NCI-H2171 treated with DMSO at 0.1 percent for 48 hours (cell line): ENCODE measurements around the gene TUFM.
A peak's percentile ranks its signal among the peaks of the same experiment; 100 is the strongest.
"Not testable (repeated sequence)": the region's sequence is repeated elsewhere in the genome, so short reads cannot be mapped to it uniquely, and the experiment has no call there.

Experiments
- DNase-seq: peaks from one replicate; lab custom pipeline; 2025; lab: John Stamatoyannopoulos, UW

Gene TUFM

DNA sequence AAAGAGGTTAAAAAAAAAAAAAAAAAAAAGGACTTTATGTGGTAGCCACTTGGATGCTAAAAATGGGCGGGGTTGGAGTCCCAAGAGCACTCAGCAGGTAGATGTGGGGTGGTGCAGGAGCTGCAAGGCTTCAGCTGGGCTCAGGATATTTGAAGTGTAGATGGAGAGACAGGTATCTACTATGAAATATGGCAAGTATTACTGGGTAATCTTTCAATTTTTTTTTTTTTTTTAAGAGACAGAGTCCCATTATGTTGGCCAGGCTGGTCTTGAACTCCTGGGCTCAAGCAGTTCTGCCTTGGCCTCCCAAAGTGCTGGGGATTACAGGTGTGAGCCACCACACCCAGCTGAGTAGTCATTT is 7.6 kb downstream of the TUFM start:
- DNase-seq = no peak

DNA sequence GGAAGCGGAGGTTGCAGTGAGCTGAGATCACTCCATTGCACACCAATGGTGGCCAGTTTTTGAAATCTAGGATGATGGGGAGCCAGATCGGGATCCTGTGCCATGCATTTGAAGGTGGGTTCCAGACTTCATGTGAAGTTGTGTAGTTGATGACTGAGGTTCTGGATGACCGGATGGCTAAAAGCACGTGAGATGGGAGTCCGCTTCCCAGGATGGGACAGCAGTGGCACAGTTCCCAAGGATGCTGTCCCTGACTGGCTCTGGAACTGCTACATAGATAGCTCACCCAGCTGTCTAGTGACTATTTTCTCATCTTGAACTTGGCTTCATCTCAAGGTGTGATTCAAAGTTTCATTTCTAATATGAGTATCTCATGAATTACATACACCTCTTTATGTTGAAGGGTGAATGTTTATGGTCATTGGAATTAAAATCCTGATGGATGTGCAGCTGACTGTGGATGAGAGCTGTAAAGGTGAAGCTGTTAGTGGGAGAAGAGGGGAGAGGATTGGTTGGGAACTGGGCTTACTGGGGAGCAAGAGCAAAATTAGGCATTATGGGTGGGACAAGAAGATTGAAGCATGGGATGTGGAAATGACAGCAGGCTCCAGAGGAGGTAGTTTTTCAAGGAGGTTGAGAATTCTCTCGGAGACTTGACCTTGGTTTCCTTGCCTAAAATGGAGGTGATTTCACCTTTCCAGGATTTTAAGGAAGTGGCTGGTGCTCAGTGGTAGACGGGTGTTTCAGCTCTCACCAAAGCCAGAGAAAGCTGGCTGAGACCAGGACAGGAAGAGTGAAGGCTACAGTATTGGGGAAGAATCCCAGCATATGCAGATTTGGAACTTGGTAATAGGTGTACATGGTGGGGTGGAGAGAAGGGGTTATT is 8.2 kb downstream of the TUFM start:
- DNase-seq = no peak

DNA sequence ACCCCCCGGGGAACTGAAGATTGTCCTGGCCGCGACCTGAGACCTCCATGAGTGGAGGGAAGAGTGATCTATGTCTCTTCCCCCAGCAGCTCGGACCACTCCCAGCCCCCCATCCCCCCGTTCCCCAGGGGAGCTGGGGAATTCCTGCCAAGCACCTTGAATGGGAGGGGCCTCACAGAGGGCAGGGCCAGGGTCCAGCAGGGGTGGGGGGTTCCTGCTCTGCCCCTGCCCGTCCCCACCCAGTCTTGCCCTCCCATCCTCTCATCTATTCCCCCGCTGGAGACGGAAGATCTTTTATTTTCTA is 9.4 kb downstream of the TUFM start:
- DNase-seq = no peak

DNA sequence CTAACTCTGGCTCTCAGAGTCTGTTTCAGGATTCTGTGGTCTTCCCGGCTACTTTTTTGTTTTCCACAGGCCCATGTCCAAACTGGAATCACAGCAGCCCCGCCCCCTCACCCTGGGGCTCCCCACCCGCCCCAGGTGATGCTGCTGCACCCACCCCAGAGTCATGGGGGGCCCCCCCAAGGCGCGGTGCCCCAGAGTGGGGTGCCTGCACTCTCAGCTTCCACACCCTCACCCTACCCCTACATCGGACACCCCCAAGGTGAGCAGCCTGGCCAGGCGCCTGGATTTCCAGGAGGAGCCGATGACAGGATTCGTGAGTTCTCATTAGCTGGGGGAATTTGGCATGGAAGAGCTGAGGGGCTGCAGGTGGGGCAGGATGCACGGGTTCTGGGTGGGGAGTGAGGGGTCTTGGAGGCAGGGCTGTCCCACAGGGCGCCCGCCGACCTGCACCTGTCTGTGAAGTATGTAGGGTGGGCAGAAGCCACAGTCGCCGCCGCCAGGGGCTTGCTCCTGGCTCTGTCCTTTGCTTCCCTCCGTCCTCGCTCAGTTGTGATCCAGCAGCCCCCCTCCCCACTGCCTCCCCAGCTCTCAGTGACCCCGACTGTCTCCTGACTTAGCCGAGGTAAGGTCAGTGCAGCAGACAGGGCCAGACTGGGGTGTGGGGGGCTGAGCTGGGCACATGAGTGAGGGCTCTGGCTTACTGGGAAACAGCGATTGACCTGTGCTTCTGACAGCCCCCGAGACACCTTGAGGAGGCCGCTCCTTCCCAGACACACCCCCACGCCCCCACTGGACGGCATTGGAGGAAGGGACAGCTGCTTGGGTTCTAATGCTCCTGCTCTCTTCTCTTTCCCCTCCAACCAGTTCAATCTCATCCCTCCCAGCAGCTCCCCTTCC is 10.0 kb downstream of the TUFM start:
- no peak for DNase-seq

DNA sequence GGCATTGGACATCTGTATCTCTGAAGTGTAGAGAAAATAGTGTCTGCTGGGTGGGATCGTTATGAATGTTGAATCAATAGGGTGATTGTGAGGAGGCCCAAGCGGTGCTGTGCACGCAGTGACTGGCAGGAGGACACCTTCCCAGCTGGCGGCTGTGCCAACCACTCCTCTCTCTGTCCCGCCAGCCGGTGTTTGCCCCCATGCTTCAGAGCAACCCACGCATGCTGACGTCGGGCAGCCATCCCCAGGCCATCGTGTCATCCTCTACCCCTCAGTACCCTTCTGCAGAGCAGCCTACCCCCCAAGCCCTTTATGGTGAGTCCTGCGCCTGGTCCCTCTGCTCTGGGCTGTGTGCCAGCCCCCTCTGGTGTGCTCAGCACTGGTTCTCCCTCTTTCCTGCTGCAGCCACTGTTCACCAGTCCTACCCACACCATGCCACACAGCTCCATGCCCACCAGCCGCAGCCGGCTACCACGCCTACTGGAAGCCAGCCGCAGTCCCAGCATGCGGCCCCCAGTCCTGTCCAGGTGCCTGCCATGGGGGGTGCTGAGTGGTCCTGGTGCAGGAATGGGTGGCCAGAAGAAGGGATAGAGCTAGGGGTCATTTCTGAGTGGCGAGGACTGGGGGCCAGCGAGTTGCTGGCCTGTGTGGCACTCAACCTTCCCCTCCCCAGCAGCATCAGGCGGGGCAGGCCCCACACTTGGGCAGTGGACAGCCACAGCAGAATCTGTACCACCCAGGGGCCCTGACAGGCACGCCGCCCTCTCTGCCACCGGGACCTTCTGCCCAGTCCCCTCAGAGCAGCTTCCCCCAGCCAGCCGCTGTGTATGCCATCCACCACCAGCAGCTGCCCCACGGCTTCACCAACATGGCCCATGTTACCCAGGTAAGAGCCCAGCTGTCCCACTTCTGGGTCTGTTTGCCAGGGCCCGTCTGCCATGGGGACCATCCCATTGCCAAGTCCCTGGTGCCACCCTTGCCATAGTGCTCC is 11.0 kb downstream of the TUFM start:
- no peak for DNase-seq

DNA sequence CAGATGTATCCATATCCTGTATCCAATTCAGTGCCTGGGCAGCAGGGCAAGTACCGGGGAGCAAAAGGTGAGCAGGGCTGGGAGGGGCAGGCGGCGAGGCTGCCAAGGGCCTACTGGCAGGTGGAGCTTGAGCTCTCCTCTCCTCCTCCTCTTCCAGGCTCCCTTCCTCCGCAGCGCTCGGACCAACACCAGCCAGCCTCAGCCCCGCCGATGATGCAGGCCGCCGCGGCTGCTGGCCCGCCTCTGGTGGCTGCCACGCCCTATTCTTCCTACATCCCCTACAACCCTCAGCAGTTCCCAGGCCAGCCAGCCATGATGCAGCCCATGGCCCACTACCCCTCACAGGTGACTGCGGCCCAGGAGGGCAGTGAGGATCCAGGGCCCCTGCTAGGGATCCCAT is 11.8 kb downstream of the TUFM start:
- no peak for DNase-seq

DNA sequence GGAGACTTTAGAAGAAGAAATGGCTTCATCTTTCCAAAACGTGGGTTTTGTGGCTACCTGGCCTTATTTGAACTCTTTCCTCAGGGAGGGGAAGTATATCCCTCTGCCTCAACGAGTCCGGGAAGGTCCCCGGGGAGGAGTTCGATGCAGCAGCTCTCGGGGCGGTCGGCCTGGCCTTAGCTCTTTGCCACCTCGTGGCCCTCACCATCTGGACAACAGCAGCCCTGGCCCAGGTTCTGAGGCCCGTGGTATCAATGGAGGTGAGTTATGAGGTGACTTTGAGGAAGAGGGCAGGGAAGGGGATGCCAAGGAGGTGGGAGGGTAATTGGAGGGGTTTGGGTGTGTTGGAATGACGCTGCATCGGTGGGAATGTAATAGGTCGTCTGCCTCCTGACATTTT is 15.6 kb downstream of the TUFM start:
- DNase-seq = no peak

DNA sequence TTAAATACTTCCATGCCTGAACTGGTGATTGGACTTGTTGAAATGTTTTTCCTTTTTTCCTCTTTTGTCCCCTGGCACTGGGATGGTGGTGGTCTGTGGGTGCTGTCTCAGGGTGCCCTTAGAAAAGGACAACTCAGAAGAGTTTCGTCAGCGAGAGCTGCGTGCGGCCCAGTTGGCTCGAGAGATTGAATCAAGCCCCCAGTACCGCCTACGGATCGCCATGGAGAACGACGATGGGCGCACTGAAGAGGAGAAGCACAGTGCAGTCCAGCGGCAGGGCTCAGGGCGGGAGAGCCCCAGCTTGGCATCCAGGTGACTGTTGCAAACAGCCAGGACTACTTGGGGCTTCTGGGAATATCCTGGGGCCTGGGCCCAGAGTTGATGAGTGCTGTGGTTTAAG is 16.4 kb downstream of the TUFM start:
- DNase-seq = no peak

DNA sequence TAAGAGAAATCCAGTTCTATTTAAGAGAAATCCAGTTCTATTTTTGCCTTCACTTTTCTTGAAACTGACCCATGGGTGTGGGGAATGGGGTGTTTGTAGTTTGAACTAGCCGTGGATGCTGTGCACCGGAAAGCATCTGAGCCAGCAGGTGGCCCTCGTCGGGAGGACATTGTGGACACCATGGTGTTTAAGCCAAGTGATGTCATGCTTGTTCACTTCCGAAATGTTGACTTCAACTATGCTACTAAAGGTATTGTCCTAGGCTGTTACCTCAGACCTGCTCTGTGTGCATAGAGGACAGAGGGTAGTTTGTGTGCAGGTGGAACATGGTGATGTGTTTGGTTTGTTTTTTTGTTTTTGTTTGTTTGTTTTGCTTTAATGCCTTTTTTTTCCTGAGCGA is 20.0 kb downstream of the TUFM start:
- DNase-seq = no peak

DNA sequence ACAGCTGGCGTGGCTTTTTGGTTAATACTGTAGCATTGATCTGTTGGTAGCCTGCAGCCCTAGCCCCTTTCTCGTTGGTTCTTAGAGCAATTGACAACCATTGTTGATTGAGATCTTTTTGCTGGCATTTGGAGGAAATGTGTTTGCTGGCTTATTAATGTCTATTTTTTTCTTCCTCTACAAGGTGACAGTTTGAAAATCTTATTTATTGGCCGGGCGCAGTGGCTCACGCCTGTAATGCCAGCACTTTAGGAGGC is 21.5 kb downstream of the TUFM start:
- DNase-seq = no peak

DNA sequence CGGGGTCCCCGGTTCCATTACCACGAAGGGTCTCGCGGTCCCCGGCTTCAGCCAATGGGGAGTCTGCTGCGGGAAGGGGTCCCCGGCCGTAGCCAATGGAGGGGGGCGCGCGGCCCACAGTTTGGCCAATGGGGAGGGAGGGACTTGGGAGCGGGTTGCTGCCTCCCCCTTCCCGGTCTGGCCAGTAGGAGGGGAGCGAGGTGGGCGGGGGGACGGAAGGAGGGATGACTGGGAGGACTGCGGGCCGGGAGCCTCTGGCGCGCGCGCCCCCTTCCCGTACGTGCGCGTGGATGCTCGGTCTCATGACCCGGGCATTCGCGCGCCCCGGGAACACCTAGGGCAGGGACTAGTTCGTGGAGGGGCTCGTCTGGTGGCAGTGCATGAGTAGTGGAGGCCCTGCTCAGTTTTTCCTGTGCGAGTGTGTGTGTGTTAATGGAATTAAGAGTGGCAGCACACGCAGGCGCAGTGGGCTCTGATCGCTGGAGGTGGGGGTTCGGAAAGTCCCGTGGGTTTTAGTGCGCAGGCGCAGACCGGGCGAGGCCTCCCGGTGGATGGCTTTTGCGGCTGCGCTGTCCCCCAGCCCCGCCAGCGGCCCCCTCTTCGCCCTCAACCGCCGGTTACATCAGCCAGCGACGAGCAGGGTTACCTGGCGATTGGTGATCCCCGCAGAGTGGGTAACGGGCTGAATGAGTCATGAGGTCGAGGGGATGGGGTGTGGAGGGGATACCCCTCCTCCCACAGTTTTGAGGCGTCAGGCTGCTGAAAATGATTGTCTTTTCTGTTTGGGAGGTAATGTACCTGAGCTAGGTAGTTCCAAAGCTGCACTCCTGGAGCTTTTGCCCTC is 22.1 kb downstream of the TUFM start:
- peak; percentile 96 for DNase-seq

DNA sequence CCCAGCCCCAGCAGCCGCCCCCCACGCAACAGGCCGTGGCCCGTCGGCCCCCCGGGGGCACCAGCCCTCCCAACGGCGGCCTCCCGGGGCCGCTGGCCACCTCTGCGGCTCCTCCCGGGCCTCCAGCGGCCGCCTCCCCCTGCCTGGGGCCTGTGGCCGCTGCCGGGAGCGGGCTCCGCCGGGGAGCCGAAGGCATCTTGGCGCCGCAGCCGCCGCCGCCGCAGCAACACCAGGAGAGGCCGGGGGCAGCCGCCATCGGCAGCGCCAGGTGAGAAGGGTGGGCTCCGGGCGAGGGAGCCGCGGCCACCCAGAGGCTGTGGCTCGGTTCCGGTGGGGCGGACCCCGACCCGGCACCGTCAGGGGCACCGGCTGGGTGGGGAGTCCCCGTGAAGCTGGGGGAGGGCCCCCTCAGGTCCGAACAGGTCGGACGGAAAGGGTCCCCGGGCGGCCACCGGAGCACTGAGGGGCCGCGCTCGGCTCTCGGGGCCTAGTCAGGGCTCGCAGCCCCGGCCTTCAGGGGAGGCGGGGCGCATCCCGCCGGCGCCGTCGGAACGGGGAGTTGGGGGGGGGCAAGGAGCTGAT is 22.8 kb downstream of the TUFM start:
- no peak for DNase-seq

DNA sequence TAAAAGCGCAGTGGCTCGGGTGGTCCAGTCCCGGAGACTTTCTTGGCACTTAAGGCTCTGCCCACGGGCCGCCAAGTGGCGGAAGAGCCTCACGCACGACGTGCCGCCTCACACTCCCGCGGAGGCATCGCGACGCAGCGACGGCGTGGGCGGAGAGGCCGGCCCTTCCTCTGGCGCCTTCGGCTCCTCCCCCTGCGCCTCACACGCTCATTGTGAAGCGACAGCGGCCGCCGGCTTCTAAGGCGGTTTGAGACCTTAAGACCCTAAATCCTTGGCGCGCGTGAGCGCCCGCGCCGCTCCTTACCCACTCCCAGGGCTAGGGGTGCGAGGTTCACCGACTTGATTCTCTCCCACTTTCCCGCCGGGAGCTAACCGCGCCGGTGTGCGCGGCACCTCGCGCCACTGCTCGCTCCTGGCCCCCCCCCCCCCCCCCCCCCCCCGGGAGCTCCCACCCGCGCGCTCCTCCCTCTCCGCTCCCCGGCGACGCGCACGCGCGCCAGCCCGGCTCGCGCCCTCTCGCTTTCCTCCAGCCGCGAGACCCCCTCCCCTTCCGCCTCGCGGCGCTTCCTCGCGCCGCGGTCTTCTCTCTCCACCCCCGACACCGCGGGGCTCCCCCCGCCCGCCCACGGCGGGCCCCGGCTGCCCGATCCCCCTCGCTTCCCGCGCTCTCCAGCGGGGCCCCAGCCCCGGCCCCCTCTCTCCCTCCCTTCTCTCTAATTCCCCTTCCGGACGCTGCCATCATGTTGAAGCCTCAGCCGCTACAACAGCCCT is 23.4 kb downstream of the TUFM start, which contains the start of gene ATXN2L:
ATXN2L (plus strand) TSS at position 480 of the 771 bp plus-strand sequence; CDS start at position 741, 261 bp downstream.
- peak; percentile 86 for DNase-seq

DNA sequence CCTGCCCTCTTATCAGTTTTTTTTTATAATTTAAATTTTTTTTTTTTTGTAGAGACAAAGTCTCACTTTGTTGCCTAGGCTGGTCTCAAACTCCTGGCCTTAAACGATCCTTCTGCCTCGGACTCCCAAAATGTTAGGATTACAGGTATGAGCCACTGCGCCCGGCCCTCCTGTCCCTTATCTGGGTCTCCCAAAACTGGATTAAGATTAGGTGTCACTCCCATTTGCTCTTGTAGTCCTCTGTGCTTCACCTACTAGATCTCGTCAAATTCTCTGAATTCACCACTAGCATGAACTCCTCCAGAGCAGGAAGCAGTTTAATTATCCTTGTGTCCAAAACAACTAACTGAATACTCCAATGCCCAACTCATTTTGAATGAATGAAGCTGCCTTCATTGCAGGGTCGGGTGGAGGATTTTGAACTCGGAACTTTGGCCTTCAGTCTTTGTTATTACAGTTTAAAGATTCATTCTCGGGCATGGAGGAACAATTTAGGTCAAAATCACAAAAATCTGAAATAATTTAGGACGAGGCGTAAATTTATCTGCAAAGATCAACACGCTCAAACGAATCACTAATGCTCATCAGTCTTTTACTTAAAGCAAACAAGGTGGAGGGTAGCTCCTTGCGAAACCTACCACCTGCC is 24.2 kb downstream of the TUFM start:
- DNase-seq = no peak

DNA sequence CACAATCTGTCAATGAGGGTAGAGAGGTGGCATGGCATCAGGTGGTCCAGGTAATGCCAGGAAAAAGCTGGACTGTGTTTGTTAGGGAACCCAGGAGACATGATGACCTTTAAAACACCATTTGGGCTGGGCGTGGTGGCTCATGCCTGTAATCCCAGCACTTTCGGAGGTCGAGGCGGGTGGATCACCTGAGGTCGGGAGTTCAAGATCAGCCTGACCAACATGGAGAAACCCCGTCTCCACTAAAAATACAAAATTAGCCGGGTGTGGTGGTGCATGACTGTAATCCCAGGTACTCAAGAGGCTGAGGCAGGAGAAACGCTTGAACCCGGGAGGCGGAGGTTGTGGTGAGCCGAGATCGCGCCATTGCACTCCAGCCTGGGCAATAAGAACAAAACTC is 25.6 kb downstream of the TUFM start:
- not testable (repeated sequence) for DNase-seq

DNA sequence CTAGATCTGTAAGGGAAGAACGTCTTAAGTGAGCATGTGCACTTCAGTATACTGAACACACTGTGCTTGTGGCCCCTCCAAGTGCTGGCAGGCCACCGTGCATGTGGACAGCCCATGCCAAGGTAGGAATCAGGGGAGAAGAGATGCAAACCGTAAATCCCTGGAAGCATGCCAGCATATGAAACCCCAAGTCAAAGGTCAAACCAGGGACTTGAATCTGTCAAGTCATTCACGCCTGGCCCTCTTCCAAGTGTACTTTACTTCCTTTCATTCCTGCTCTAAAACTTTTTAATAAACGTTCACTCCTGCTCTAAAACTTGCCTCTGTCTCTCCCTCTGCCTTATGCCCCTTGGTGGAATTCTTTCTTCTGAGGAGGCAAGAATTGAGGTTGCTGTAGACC is 26.1 kb downstream of the TUFM start:
- no peak for DNase-seq

DNA sequence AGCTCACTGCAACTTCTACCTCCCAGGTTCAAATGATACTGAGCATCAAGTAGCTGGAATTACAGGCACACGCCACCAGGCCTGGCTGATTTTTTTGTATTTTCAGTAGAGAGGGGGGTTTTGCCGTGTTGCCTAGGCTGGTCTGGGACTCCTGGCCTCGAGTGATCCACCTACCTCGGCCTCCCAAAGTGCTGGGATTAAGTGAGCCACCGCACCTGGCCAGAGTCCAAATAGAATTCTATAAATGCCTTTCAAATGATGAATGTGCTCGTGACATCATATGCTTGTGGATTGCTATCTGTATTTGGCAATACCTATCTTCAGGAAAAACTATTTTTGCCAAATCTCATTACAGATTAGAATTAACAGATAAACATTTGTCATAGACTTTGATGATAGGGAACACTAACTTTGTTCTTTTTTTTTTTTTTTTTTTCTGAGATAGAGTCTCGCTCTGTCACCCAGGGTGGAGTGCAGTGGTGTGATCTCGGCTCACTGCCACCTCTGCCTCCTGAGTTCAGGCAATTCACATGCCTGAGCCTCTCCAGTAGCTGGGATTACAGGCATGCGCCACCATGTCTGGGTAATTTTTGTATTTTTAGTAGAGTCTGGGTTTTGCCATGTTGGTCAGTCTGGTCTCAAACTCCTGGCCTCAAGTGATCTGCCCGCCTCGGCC is 38.6 kb downstream of the TUFM start:
- not testable (repeated sequence) for DNase-seq

DNA sequence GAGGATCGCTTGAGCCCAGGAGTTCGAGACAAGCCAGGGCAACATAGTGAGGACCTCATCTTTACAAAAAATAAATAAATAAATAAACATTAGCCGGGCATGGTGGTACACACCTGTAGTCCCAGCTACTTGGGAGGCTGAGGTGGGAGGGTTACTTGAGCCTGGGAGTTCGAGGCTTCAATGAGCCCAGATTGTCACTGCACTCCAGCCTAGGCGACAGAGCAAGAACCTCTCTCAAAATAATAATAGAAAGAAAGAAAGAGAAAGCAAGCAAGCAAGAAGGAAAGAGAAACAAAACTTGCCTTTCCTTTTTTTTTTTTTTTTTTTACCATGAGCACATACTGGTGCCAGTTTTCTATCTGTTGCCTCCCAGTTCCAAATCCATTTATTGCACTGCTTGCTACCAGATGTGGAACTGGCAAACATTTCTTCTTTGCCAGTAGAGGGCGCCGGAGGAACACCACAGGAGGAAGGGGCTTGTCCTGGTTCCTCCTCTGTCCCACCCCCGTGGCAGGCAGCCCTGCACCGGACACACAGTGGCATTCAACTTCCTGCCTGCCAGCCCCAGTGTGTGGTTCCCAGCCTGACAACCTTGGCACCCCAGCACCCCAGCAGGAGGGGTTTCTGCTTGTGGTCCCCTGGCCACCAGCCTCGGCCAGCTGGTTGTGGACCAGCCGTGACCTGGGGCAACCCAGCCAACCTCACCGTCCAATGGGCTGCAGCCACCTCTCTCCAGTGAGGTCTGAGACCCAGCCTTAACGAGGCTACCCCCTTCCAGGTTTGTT is 43.7 kb downstream of the TUFM start:
- peak; percentile 6 for DNase-seq
